H1 (cell line): ENCODE results near the gene CUEDC2. TPM values are rescaled to one million over a fixed set of nuclear protein-coding genes. Genes with fewer than 3 reads are reported as not detected.

Source experiments
- CTCF ChIA-PET: fragments of 300-600 bp; sonication (Branson Sonifier 250); formaldehyde crosslinking; loops from one replicate; lab custom pipeline; 2021; ENCODE audit not compliant: partially characterized antibody; lab: Charles Lee
- POLR2A ChIA-PET: fragments of 300-600 bp; sonication (Branson Sonifier 250); formaldehyde crosslinking; loops from one replicate; lab custom pipeline; 2021; ENCODE audit warnings: inconsistent platforms; ENCODE audit not compliant: partially characterized antibody; lab: Charles Lee
- DNase-seq, 2 experiments: peaks; one replicate each; pipeline versions ENCODE4 v3.0.0 to v3.0.0-alpha.2; 2010 to 2022; ENCODE audit warnings: low spot score in 2 of 2, low read depth in 1 of 2, mixed read lengths in 1 of 2
- FAIRE-seq: peaks from 2 replicates; lab custom pipeline; 2011; peaks lifted over from hg19 to GRCh38; lab: Jason Lieb, UNC
- H2AFZ ChIP-seq: 2 replicates; pipeline ENCODE4 v1.8.1; 2012; ENCODE audit warnings: low read length, inconsistent platforms
- H2AK5ac ChIP-seq: 2 replicates; pipeline ENCODE4 v1.6.1; 2013; ENCODE audit warnings: low read depth, low read length
- H2BK120ac ChIP-seq: replicated peaks from 2 replicates; pipeline ENCODE3; 2013; ENCODE audit warnings: low read depth, low read length, inconsistent platforms
- H2BK12ac ChIP-seq: 2 replicates; pipeline ENCODE4 v1.6.1; 2013; ENCODE audit warnings: low read depth, low read length
- H2BK15ac ChIP-seq: 2 replicates; pipeline ENCODE4 v1.6.1; 2013; ENCODE audit warnings: low read length
- H2BK20ac ChIP-seq: 2 replicates; pipeline ENCODE4 v1.6.1; 2013; ENCODE audit warnings: low read length
- H2BK5ac ChIP-seq: 2 replicates; pipeline ENCODE4 v1.6.1; 2013; ENCODE audit warnings: low read depth, low read length
- H3K14ac ChIP-seq: 2 replicates; pipeline ENCODE4 v1.6.1; 2013; ENCODE audit warnings: inconsistent platforms; ENCODE audit not compliant: insufficient read length
- H3K18ac ChIP-seq: 2 replicates; pipeline ENCODE4 v1.6.1; 2013; ENCODE audit warnings: low read length; ENCODE audit errors: extremely low read depth
- H3K23ac ChIP-seq: 2 replicates; pipeline ENCODE4 v1.6.1; 2013; ENCODE audit warnings: inconsistent platforms; ENCODE audit not compliant: insufficient read length
- H3K23me2 ChIP-seq: 2 replicates; pipeline ENCODE4 v1.6.1; 2013; ENCODE audit warnings: low read depth, low read length
- H3K27ac ChIP-seq: 2 replicates; pipeline ENCODE4 v1.6.1; 2011; ENCODE audit warnings: low read depth, low read length, inconsistent platforms
- H3K27me3 ChIP-seq, 4 experiments: replicated peaks in 1 of 4; 1 replicate in 1 of 4; 2 replicates in 3 of 4; pipeline versions ENCODE4 v1.6.1 to v1.8.1; 2011 to 2013; ENCODE audit warnings: low read length in 3 of 4, mild to moderate bottlenecking in 3 of 4, inconsistent platforms in 2 of 4, mixed read lengths in 2 of 4, moderate library complexity in 1 of 4; ENCODE audit not compliant: control insufficient read depth in 3 of 4, insufficient read depth in 3 of 4; ENCODE audit errors: extremely low read depth in 1 of 4
- H3K36me3 ChIP-seq, 4 experiments: 2 replicates each; pipeline versions ENCODE4 v1.6.1 to v1.8.1; 2011 to 2013; ENCODE audit warnings: mild to moderate bottlenecking in 4 of 4, low read length in 3 of 4, moderate library complexity in 2 of 4, control low read depth in 1 of 4, inconsistent platforms in 1 of 4; ENCODE audit not compliant: insufficient read depth in 4 of 4, control insufficient read depth in 2 of 4
- H3K4ac ChIP-seq: replicated peaks from 2 replicates; pipeline ENCODE3; 2013; ENCODE audit warnings: low read length, low read depth, mixed read lengths, inconsistent platforms; ENCODE audit not compliant: insufficient read length
- H3K4me1 ChIP-seq, 4 experiments: replicated peaks in 1 of 4; 1 replicate in 1 of 4; 2 replicates in 3 of 4; pipeline versions ENCODE4 v1.6.1 to v1.8.1; 2011 to 2013; ENCODE audit warnings: low read length in 3 of 4, inconsistent platforms in 2 of 4, mixed read lengths in 1 of 4; ENCODE audit not compliant: insufficient read depth in 4 of 4, control insufficient read depth in 3 of 4
- H3K4me2 ChIP-seq, 2 experiments: 2 replicates each; pipeline versions ENCODE4 v1.6.1 to v1.8.1; 2011 to 2013; ENCODE audit warnings: low read depth in 2 of 2, low read length in 2 of 2, control low read depth in 1 of 2, inconsistent platforms in 1 of 2, mild to moderate bottlenecking in 1 of 2; ENCODE audit not compliant: insufficient read depth in 1 of 2
- H3K4me3 ChIP-seq, 4 experiments: fragments of 200-600, 300-600 bp in 1 of 4; sonication (generic), shearing (Covaris generic), sonication (Bioruptor Twin) in 1 of 4; 2 replicates each; pipeline versions ENCODE4 v1.5.1 to v1.8.1; 2011 to 2016; ENCODE audit warnings: low read length in 4 of 4, low read depth in 3 of 4, control low read depth in 2 of 4, inconsistent platforms in 2 of 4, mild to moderate bottlenecking in 2 of 4, mixed read lengths in 1 of 4, moderate library complexity in 1 of 4; ENCODE audit not compliant: insufficient read depth in 2 of 4; ENCODE audit errors: extremely low read depth in 1 of 4
- H3K56ac ChIP-seq: replicated peaks from 2 replicates; pipeline ENCODE3; 2013; ENCODE audit warnings: low read depth, mild to moderate bottlenecking, mixed read lengths, low read length, inconsistent platforms; ENCODE audit not compliant: insufficient read length
- H3K79me1 ChIP-seq: 2 replicates; pipeline ENCODE4 v1.6.1; 2013; ENCODE audit warnings: low read depth, low read length, control low read depth
- H3K79me2 ChIP-seq, 2 experiments: 2 replicates each; pipeline versions ENCODE4 v1.6.1 to v1.8.1; 2012 to 2013; ENCODE audit warnings: low read length in 2 of 2, mild to moderate bottlenecking in 2 of 2, inconsistent platforms in 1 of 2; ENCODE audit not compliant: insufficient read depth in 2 of 2, control insufficient read depth in 1 of 2
- H3K9ac ChIP-seq, 4 experiments: replicated peaks in 1 of 4; 1 replicate in 1 of 4; 2 replicates in 3 of 4; pipeline versions ENCODE4 v1.6.1 to v1.8.1; 2011 to 2013; ENCODE audit warnings: low read depth in 3 of 4, low read length in 3 of 4, control low read depth in 2 of 4, mild to moderate bottlenecking in 2 of 4, moderate library complexity in 2 of 4, inconsistent platforms in 1 of 4; ENCODE audit errors: extremely low read depth in 1 of 4
- H3K9me3 ChIP-seq, 2 experiments: 2 replicates each; pipeline versions ENCODE4 v1.6.1 to v1.8.1; 2012 to 2013; ENCODE audit warnings: mild to moderate bottlenecking in 2 of 2, moderate library complexity in 2 of 2, control low read depth in 1 of 2, inconsistent platforms in 1 of 2, low read depth in 1 of 2, low read length in 1 of 2, mixed read lengths in 1 of 2; ENCODE audit not compliant: insufficient read depth in 2 of 2
- H4K20me1 ChIP-seq, 2 experiments: replicated peaks in 1 of 2; 2 replicates each; pipeline versions ENCODE3 to v1.8.1; 2011 to 2013; ENCODE audit warnings: inconsistent platforms in 2 of 2, low read length in 2 of 2, mild to moderate bottlenecking in 1 of 2; ENCODE audit not compliant: insufficient read depth in 2 of 2, control insufficient read depth in 1 of 2
- H4K5ac ChIP-seq: 2 replicates; pipeline ENCODE4 v1.6.1; 2013; ENCODE audit warnings: low read length, low read depth, mixed read lengths, inconsistent platforms; ENCODE audit not compliant: insufficient read length
- H4K8ac ChIP-seq: 2 replicates; pipeline ENCODE4 v1.8.0; 2013; ENCODE audit warnings: mild to moderate bottlenecking, moderate library complexity, low read length, inconsistent platforms; ENCODE audit not compliant: insufficient read depth; ENCODE audit errors: extremely low read depth
- H4K91ac ChIP-seq: replicated peaks from 2 replicates; pipeline ENCODE3; 2013; ENCODE audit warnings: low read length, mixed read lengths, inconsistent platforms; ENCODE audit not compliant: insufficient read length
- BACH1 ChIP-seq: IDR thresholded peaks from 2 replicates; pipeline ENCODE4 v1.6.1; 2012; ENCODE audit warnings: low read length, improper control_type of control experiment
- CEBPB ChIP-seq: IDR thresholded peaks from 2 replicates; pipeline ENCODE4 v1.6.1; 2012; ENCODE audit warnings: low read depth, low read length
- CREB1 ChIP-seq: IDR thresholded peaks from 2 replicates; pipeline ENCODE4 v1.6.1; 2012; ENCODE audit warnings: inconsistent platforms
- EP300 ChIP-seq, 2 experiments: IDR thresholded peaks; 1 replicate in 1 of 2; 2 replicates in 1 of 2; pipeline ENCODE4 v1.6.1; 2011 to 2012; ENCODE audit warnings: low read depth in 2 of 2, low read length in 2 of 2, mild to moderate bottlenecking in 2 of 2, borderline replicate concordance in 1 of 2, inconsistent platforms in 1 of 2, moderate library complexity in 1 of 2
- HDAC2 ChIP-seq, 2 experiments: fragments of 300-600 bp in 1 of 2; sonication (generic) in 1 of 2; IDR thresholded peaks; 2 replicates each; pipeline ENCODE4 v1.6.1; 2011 to 2012; ENCODE audit warnings: low read depth in 2 of 2, low read length in 2 of 2, mild to moderate bottlenecking in 2 of 2, moderate library complexity in 2 of 2, borderline replicate concordance in 1 of 2, inconsistent platforms in 1 of 2
- KDM1A ChIP-seq: fragments of 200-600, 300-600 bp; sonication (generic); IDR thresholded peaks from 2 replicates; pipeline ENCODE4 v1.7.1; 2016; ENCODE audit warnings: mild to moderate bottlenecking, low read length, borderline replicate concordance
- NRF1 ChIP-seq: IDR thresholded peaks from 2 replicates; pipeline ENCODE4 v1.6.1; 2011; ENCODE audit warnings: mild to moderate bottlenecking, low read depth, low read length, improper control_type of control experiment
- SIN3A ChIP-seq, 2 experiments: IDR thresholded peaks in 1 of 2; conservative IDR thresholded peaks in 1 of 2; 2 replicates each; pipeline ENCODE4 v1.6.1; 2011 to 2012; ENCODE audit warnings: low read length in 2 of 2, improper control_type of control experiment in 1 of 2, low read depth in 1 of 2, mild to moderate bottlenecking in 1 of 2
- WGBS, 2 experiments: shearing (Covaris generic) in 1 of 2; methylation state at CpG; one replicate each; pipeline versions ENCODE4 v1.1.6 to v1.1.7; 2013 to 2015; ENCODE audit warnings: low lambda C conversion rate in 2 of 2, mixed read lengths in 2 of 2, inconsistent platforms in 1 of 2, low coverage in 1 of 2, missing lambda C conversion rate in 1 of 2; ENCODE audit not compliant: insufficient replicate concordance in 2 of 2, insufficient coverage in 1 of 2, insufficient read length in 1 of 2; ENCODE audit errors: extremely low coverage in 1 of 2, missing lambda C conversion rate in 1 of 2; 5-methylcytosine and 5-hydroxymethylcytosine counted together
- polyA plus RNA-seq, 7 experiments: library from polyadenylated mRNA; depleted of rRNA in 3 of 7; stranded (reverse) in 5 of 7; unstranded in 2 of 7; fragments of >200 nt in 5 of 7; fragments of 200-250 nt in 2 of 7; gene quantifications; 1 replicate in 5 of 7; 2 replicates in 1 of 7; 4 replicates in 1 of 7; pipeline versions ENCODE4 v1.2.1 to v1.2.3, GENCODE V29; 2011 to 2013; ENCODE audit warnings: missing spikeins in 2 of 7, mixed read lengths in 2 of 7
- total RNA-seq: library from RNA; stranded (reverse); fragmentation: NEBNext Ultra II Directional; extraction: Animal tissue kit (Norgen Biotek cat#: 25700); gene quantifications from 2 replicates; pipeline ENCODE4 v1.2.1, GENCODE V29; 2021
- TF ChIP-seq, protein P1 (sequence below): IDR thresholded peaks from 2 replicates; pipeline ENCODE4 v1.6.1; 2012; ENCODE audit warnings: inconsistent platforms

CUEDC2 gene
- total and polyA plus RNA-seq, 2 of the 8 experiments (the other 6 are each of a cell fraction or from before 2014, with no cell fraction given), result 41.7 to 55.2 TPM

DNA sequence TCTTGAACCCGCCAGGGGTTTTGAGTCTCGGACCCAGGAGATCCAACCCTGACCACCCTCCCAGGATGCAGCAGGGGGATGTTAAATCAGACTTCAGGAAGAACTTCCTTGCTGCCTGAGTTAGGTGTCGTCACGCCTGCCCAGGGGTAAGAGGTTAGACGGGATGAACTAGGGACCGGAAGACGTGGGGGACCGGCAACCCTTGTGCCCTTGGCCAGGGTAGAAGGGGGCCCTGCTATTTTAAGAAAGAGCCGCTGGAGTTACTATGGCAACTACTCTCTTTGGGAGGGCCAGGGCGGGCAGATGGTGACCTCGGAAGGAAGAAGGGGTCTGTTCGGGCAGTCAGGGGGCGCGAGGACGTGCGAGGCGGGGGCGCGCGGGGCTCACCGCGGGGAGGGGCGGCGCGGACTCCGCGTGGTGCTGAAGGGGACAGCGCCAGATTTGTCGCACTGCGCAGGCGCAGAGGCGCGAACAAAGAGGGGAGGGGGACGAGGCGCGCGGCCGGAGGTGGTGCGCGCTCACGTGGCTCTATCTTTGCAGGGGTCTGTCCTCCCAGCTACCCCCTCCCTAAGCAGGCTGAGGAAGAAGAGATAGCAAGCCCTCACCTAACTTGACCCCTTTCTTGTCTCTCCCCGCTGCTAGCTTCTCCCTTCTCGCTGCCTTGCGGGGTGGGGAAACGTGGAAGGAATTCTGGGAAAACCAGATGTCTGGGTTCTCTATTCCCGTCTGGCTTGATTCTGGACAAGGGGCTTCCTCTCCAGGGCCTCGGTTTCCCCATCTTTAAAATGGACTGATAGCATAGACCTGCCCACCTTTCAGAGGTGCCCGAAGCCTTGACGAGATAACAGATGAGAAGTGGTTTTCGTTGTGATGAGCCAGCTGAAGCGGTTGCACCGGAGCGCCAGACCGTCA, 12.8 kb downstream of the CUEDC2 start:
- DNase-seq (peak; percentile 50 to 98), FAIRE-seq (no peak)
- Histone ChIP-seq H3K27me3 (no peaks in the 10 kb centered on the region), H3K23me2 (peaks cover 32% of the 10 kb centered on the region), H3K14ac (no peak overlapping the region), H3K4me2 (peak overlapping the region; percentile 88 to 100), H4K20me1 (peaks cover 2 to 9% of the 10 kb centered on the region in 2 experiments), H2AK5ac (no peak overlapping the region), H4K8ac (no peak overlapping the region), H3K27ac (no peak overlapping the region), H3K79me1 (no peaks in the 10 kb centered on the region), H3K9ac (no peak overlapping the region; a peak in 2 of 7 replicates), H3K23ac (no peak overlapping the region), H2BK120ac (no peak overlapping the region), H3K4me3 (peak overlapping the region; percentile 74 to 92 (median 80)), H3K36me3 (0 out of 8 replicates have a peak, but pooled peaks cover 0 to 3% (median 0%) of the 10 kb centered on the region in 4 experiments), H3K4me1 (peaks cover 0 to 25% (median 10%) of the 10 kb centered on the region in 4 experiments; a peak in 5 of 7 replicates), H2AFZ (peak overlapping the region; percentile 77), H3K79me2 (no peaks in the 10 kb centered on the region), H3K4ac (peak overlapping the region; percentile 50), H2BK12ac (0 out of 2 replicates have a peak overlapping the region, but pooled peaks have one; percentile 95), H2BK15ac (no peak overlapping the region), H4K5ac (no peak overlapping the region), H3K18ac (peak overlapping the region; percentile 88; the same call in 1 of the 2 replicates), H3K9me3 (no peaks in the 10 kb centered on the region), H4K91ac (peak overlapping the region; percentile 5), H2BK20ac (no peak overlapping the region), H3K56ac (no peak overlapping the region), H2BK5ac (peak overlapping the region; percentile 81; the same call in 1 of the 2 replicates)
- CTCF ChIA-PET, result interaction anchor here (0.6 to 9.5 kb wide), 16 partner anchors 10 to 1675 kb away, joined by 3 to 78 read pairs (median 14); partner anchors contain the start of genes C10orf95 and CUEDC2
- WGBS, 2 experiments, result 2% methylated on average over 21 of the region's 54 CpGs; no CpG with 5 or more reads in 1 of the 2 experiments
- POLR2A ChIA-PET, result interaction anchor here (0.6 to 7.9 kb wide), 11 partner anchors 8 to 207 kb away, joined by 3 to 56 read pairs (median 25); partner anchors contain the start of genes C10orf95, CUEDC2 and NFKB2
- peak; percentile 61; the same call in 1 of the 2 replicates for TF ChIP-seq CREB1
- TF ChIP-seq SIN3A (conservative IDR thresholded peaks at IDR 0.05 in 1 of 2, IDR thresholded peaks at IDR 0.05 in 1 of 2; ENCODE audit: low read depth in 1 of 2, low read length in 2 of 2), result peak in 1 of 2 experiments; percentile 31; a peak in 1 of 4 replicates
- no peak for TF ChIP-seq EP300 (IDR thresholded peaks at IDR 0.05; ENCODE audit: borderline replicate concordance in 1 of 2, low read depth in 2 of 2, low read length in 2 of 2)
- TF ChIP-seq, protein P1, sequence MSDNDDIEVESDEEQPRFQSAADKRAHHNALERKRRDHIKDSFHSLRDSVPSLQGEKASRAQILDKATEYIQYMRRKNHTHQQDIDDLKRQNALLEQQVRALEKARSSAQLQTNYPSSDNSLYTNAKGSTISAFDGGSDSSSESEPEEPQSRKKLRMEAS, result peak; percentile 75; the same call in 1 of the 2 replicates
- TF ChIP-seq NRF1, result peak; percentile 92
- TF ChIP-seq CEBPB, result no peak
- no peak for TF ChIP-seq BACH1
- peak in 1 of 2 experiments; percentile 86; a peak in 2 of 4 replicates for TF ChIP-seq HDAC2 (IDR thresholded peaks at IDR 0.05; ENCODE audit: borderline replicate concordance in 1 of 2, low read depth in 2 of 2, low read length in 2 of 2)
- TF ChIP-seq KDM1A, result peak; percentile 70
